Neural cell (in vitro differentiated cells): ENCODE data around the gene ABCA1. TPM values are rescaled to one million over a fixed set of nuclear protein-coding genes. Genes with fewer than 3 reads are reported as not detected.

Source experiments
- H2AFZ ChIP-seq: fragments of 200-600, 300-800 bp; sonication (generic), shearing (Covaris generic); 2 replicates; pipeline ENCODE4 v1.6.0; 2014; ENCODE audit warnings: low read depth, mild to moderate bottlenecking, antibody characterized with exemption, low read length, moderate library complexity
- H3F3A ChIP-seq: fragments of 200-600 bp; shearing (Covaris generic); 2 replicates; pipeline ENCODE4 v1.6.1; 2016; ENCODE audit warnings: mild to moderate bottlenecking, moderate library complexity, mixed read lengths, antibody characterized with exemption, low read length; ENCODE audit not compliant: insufficient read depth, poor library complexity, severe bottlenecking
- H3K27ac ChIP-seq: fragments of 200-600, 300-800 bp; sonication (generic), shearing (Covaris generic); 2 replicates; pipeline ENCODE4 v1.5.1; 2014; ENCODE audit warnings: mild to moderate bottlenecking, low read length, moderate library complexity
- H3K27me3 ChIP-seq: fragments of 300-800, 200-600 bp; sonication (generic), shearing (Covaris generic); 2 replicates; pipeline ENCODE4 v1.6.0; 2014; ENCODE audit warnings: mild to moderate bottlenecking, low read depth, low read length, moderate library complexity; ENCODE audit not compliant: insufficient read depth
- H3K36me3 ChIP-seq: fragments of 300-800, 200-600 bp; sonication (generic), shearing (Covaris generic); 2 replicates; pipeline ENCODE4 v1.5.1; 2014; ENCODE audit warnings: mild to moderate bottlenecking, antibody characterized with exemption, low read length, moderate library complexity; ENCODE audit not compliant: insufficient read depth
- H3K4me2 ChIP-seq: fragments of 300-800, 200-600 bp; sonication (generic), shearing (Covaris generic); 2 replicates; pipeline ENCODE4 v1.6.0; 2014; ENCODE audit warnings: mild to moderate bottlenecking, low read length
- H3K4me3 ChIP-seq: fragments of 300-800, 200-600 bp; sonication (generic), shearing (Covaris generic); 2 replicates; pipeline ENCODE4 v1.5.1; 2014; ENCODE audit warnings: mild to moderate bottlenecking, low read length, moderate library complexity
- H3K79me2 ChIP-seq: fragments of 200-600 bp; shearing (Covaris generic); replicated peaks from 2 replicates; pipeline ENCODE4 v1.6.0; 2014; ENCODE audit warnings: mild to moderate bottlenecking, low read length, moderate library complexity; ENCODE audit not compliant: insufficient read depth
- H3K9ac ChIP-seq: fragments of 300-800, 200-600 bp; sonication (generic), shearing (Covaris generic); 2 replicates; pipeline ENCODE4 v1.6.1; 2016; ENCODE audit warnings: mild to moderate bottlenecking, low read length, mixed read lengths
- H3K9me2 ChIP-seq: fragments of 200-600 bp; shearing (Covaris generic); 2 replicates; pipeline ENCODE4 v1.6.1; 2016; ENCODE audit warnings: mild to moderate bottlenecking, low read length, mixed read lengths; ENCODE audit not compliant: insufficient read depth
- H3K9me3 ChIP-seq: fragments of 200-600, 300-800 bp; sonication (generic), shearing (Covaris generic); 2 replicates; pipeline ENCODE4 v1.6.1; 2016; ENCODE audit warnings: mild to moderate bottlenecking, mixed run types, low read length, moderate library complexity, mixed read lengths
- H4K20me1 ChIP-seq: fragments of 200-600 bp; shearing (Covaris generic); 2 replicates; pipeline ENCODE4 v1.6.1; 2016; ENCODE audit warnings: mild to moderate bottlenecking, mixed run types; ENCODE audit not compliant: insufficient read depth
- CTCF ChIP-seq: fragments of 450-650 bp; IDR thresholded peaks from 2 replicates; pipeline ENCODE4 v1.5.1; 2014; ENCODE audit warnings: antibody characterized with exemption, mild to moderate bottlenecking, moderate library complexity; ENCODE audit not compliant: poor library complexity, severe bottlenecking
- EP300 ChIP-seq: fragments of 450-650 bp; conservative IDR thresholded peaks from 2 replicates; pipeline ENCODE4 v1.6.1; 2014; ENCODE audit warnings: antibody characterized with exemption, mild to moderate bottlenecking, moderate library complexity; ENCODE audit not compliant: poor library complexity, severe bottlenecking
- EZH2 ChIP-seq: fragments of 200-600, 300-800 bp; shearing (Covaris generic), sonication (generic); IDR thresholded peaks from 2 replicates; pipeline ENCODE4 v1.6.1; 2014; ENCODE audit warnings: antibody characterized with exemption, low read length, borderline replicate concordance, mild to moderate bottlenecking; ENCODE audit not compliant: insufficient read depth, poor library complexity, severe bottlenecking
- MXI1 ChIP-seq: fragments of 450-650 bp; conservative IDR thresholded peaks from 2 replicates; pipeline ENCODE4 v1.6.1; 2014; ENCODE audit warnings: antibody characterized with exemption, mild to moderate bottlenecking; ENCODE audit not compliant: poor library complexity, severe bottlenecking
- POLR2AphosphoS5 ChIP-seq: IDR thresholded peaks from 2 replicates; pipeline ENCODE4 v1.6.1; 2012
- RAD21 ChIP-seq: fragments of 450-650 bp; conservative IDR thresholded peaks from 2 replicates; pipeline ENCODE4 v1.6.1; 2014; ENCODE audit warnings: antibody characterized with exemption, mild to moderate bottlenecking, moderate library complexity
- SMC3 ChIP-seq: fragments of 450-650 bp; conservative IDR thresholded peaks from 2 replicates; pipeline ENCODE4 v1.6.1; 2014; ENCODE audit warnings: antibody characterized with exemption, mild to moderate bottlenecking, moderate library complexity; ENCODE audit not compliant: poor library complexity
- TAF1 ChIP-seq: IDR thresholded peaks from 2 replicates; pipeline ENCODE4 v1.6.1; 2012; ENCODE audit warnings: low read depth
- polyA plus RNA-seq: library from polyadenylated mRNA; depleted of rRNA; stranded (reverse); fragments of >200 nt; gene quantifications from 2 replicates; pipeline ENCODE4 v1.2.3, GENCODE V29; 2014
- TF ChIP-seq, protein P1 (sequence below): IDR thresholded peaks from 2 replicates; pipeline ENCODE4 v1.6.1; 2012; ENCODE audit warnings: borderline replicate concordance

The ABCA1 gene
- polyA plus RNA-seq, 1 donor from 2014 or later = 5.2 TPM

DNA sequence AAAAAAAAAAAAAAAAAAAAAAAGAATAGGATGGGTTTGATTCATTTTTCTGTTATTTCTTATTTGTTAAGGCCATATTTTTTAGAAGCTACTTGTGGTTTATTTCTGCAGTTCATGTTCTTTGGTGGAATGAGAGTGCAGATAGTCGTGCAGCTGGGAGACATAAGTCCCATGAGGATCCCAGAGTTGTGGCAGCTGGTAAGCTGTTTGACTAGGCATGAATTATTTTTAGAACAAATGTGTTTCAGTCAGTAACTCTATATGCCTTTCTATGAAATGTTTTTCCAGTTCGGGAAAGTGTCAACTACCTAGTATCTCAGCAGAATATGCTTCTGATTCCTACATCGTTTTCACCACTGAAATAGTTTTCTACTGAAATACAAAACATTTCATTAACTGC lies 169.0 kb downstream of the ABCA1 start:
- TF ChIP-seq SMC3 (no peak), MXI1 (no peak), EP300 (no peak), EZH2 (no peak), CTCF (no peak), TAF1 (no peak), RAD21 (no peak), POLR2AphosphoS5 (no peak)
- TF ChIP-seq, protein P1, sequence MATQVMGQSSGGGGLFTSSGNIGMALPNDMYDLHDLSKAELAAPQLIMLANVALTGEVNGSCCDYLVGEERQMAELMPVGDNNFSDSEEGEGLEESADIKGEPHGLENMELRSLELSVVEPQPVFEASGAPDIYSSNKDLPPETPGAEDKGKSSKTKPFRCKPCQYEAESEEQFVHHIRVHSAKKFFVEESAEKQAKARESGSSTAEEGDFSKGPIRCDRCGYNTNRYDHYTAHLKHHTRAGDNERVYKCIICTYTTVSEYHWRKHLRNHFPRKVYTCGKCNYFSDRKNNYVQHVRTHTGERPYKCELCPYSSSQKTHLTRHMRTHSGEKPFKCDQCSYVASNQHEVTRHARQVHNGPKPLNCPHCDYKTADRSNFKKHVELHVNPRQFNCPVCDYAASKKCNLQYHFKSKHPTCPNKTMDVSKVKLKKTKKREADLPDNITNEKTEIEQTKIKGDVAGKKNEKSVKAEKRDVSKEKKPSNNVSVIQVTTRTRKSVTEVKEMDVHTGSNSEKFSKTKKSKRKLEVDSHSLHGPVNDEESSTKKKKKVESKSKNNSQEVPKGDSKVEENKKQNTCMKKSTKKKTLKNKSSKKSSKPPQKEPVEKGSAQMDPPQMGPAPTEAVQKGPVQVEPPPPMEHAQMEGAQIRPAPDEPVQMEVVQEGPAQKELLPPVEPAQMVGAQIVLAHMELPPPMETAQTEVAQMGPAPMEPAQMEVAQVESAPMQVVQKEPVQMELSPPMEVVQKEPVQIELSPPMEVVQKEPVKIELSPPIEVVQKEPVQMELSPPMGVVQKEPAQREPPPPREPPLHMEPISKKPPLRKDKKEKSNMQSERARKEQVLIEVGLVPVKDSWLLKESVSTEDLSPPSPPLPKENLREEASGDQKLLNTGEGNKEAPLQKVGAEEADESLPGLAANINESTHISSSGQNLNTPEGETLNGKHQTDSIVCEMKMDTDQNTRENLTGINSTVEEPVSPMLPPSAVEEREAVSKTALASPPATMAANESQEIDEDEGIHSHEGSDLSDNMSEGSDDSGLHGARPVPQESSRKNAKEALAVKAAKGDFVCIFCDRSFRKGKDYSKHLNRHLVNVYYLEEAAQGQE = no peak
- H2AFZ ChIP-seq = no peak overlapping the region
- H3K4me3 ChIP-seq = no peak overlapping the region
- H4K20me1 ChIP-seq = no peaks in the 10 kb centered on the region
- H3K27me3 ChIP-seq = peaks cover 4% of the 10 kb centered on the region
- no peaks in the 10 kb centered on the region for H3K9me3 ChIP-seq
- no peaks in the 10 kb centered on the region for H3K79me2 ChIP-seq
- H3F3A ChIP-seq = no peaks in the 10 kb centered on the region
- H3K9me2 ChIP-seq = no peaks in the 10 kb centered on the region
- no peak overlapping the region for H3K4me2 ChIP-seq
- no peaks in the 10 kb centered on the region for H3K36me3 ChIP-seq
- H3K9ac ChIP-seq = no peak overlapping the region
- no peak overlapping the region for H3K27ac ChIP-seq

- no peaks in the 10 kb centered on the region for H3K9me2 ChIP-seq
- H3K27ac ChIP-seq = no peak overlapping the region
- H3F3A ChIP-seq = no peaks in the 10 kb centered on the region
- no peak overlapping the region for H2AFZ ChIP-seq
- H3K79me2 ChIP-seq = no peaks in the 10 kb centered on the region
- no peak overlapping the region for H3K9ac ChIP-seq
- H3K36me3 ChIP-seq = no peaks in the 10 kb centered on the region
- H3K4me3 ChIP-seq = no peak overlapping the region
- no peaks in the 10 kb centered on the region for H4K20me1 ChIP-seq
- H3K27me3 ChIP-seq = no peaks in the 10 kb centered on the region
- no peaks in the 10 kb centered on the region for H3K9me3 ChIP-seq
- H3K4me2 ChIP-seq = no peak overlapping the region
- TF ChIP-seq TAF1 (no peak), EZH2 (no peak), MXI1 (no peak), SMC3 (no peak), EP300 (no peak), POLR2AphosphoS5 (no peak), RAD21 (no peak), CTCF (no peak)
- TF ChIP-seq, protein P1 = no peak
Measured at GRCh38 chr9:104750185-104750767, 177.7 kb downstream of the ABCA1 start.
